ENCODE measurements around the gene NTSR1.

The NTSR1 gene

GRCh38 chr20:62706344-62706743, 2.3 kb upstream of the NTSR1 start:
- no peak overlapping the region for H3K27ac ChIP-seq
- DNase-seq (ENCODE audit: low read depth, low spot score) = no peak

- no peak for DNase-seq (ENCODE audit: low read depth, low spot score)
- H3K27ac ChIP-seq = no peak overlapping the region
Observed at GRCh38 chr20:62706857-62707256, 1.8 kb upstream of the NTSR1 start.

DNA sequence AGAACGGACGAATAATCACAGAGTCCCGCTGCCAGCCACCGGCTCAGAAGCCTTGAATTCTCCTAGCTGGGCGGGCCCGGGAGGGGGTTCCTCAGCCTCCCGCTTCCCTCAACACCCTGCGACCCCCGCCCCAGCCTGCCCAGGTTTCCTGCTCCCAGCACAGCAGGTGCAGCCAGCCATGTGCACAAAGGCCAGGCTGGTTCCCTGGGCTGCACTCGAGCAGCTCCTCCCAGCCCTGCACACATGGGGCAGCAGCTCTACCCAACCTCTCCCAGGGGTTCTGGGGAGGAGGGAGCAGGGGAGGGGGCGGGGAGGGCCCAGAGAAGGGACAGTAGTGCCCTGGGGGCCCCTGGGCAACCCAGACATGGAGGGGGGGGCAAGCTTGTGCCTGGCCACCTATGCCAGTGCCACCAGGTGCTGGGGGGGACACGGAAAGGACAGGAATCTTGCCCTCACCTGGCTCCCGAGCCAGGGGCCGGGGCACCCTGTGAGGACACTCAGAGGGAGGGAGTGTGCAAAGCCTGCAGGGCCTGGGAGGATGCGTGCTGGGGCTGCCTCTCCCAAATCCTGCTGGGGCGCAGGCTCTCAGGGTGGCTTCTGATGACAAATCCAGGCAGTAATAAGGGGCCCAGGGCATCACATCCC, 1.2 kb upstream of the NTSR1 start:
- DNase-seq (ENCODE audit: low read depth, low spot score) = no peak
- no peak overlapping the region for H3K27ac ChIP-seq

DNA sequence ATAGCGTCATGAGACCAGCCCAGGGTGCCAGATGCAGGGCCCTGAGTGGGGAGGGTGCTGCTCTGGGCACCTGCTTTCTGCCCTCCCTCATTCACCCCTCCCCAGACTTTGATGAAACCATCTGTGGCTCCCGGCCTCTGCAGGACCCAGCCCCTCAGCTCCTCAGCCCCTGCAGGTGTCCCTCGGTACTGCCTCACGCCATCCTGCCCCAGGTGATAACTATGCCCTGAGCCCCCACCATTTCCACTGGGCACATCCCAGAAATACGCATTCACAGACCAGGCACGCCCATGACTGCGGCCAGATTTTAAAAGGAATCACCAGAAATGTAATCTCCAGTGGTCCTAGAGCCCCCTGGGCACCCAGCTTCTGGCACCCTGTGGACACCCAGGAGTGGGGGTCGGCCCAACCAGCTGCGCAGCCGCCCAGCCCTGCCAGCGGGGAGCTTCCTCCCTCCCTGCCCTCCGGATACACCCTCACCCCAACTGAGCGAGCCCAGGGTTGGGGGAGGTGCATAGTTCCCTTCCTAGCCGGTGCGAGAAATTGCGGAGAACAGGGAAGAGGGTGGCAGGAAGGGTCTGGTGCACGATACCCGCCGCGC, 615 bp upstream of the NTSR1 start:
- DNase-seq (ENCODE audit: low read depth, low spot score) = no peak
- H3K27ac ChIP-seq = no peak overlapping the region

- DNase-seq (ENCODE audit: low read depth, low spot score) = no peak
- H3K27ac ChIP-seq = no peak overlapping the region
Observed at GRCh38 chr20:62709537-62709905, 885 bp downstream of the NTSR1 start.

- no peak for DNase-seq (ENCODE audit: low read depth, low spot score)
Observed at GRCh38 chr20:62710221-62710885, 1.7 kb downstream of the NTSR1 start.

GRCh38 chr20:62710886-62711702, 2.5 kb downstream of the NTSR1 start:
- no peak overlapping the region for H3K27ac ChIP-seq
- no peak for DNase-seq (ENCODE audit: low read depth, low spot score)

More at GRCh38 chr20:62710221-62710885, 1.7 kb downstream of the NTSR1 start:
- no peak overlapping the region for H3K27ac ChIP-seq

- no peak for DNase-seq (ENCODE audit: low read depth, low spot score)
- no peak overlapping the region for H3K27ac ChIP-seq
Observed at GRCh38 chr20:62711703-62712101, 3.1 kb downstream of the NTSR1 start.

DNA sequence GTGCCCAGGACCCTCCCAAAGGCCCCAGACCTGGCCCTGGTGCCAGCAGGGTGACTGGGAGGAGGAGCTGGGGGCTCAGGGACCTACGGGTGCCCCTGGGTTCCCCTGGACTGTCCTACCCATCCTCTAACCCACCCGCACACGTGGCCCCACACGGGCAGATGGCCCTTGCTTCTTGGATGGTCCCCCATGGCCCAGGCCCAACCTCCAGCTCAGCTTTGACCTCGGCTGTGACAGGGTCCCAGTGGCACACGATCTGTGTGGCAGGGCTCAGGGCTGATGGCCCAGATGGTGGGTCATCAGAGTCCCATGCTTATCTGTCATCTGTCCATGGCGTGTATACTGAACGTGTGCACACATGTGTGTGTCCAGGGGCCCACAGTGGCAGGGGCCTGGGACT, 4.0 kb downstream of the NTSR1 start:
- no peak for DNase-seq (ENCODE audit: low read depth, low spot score)
- H3K27ac ChIP-seq = no peak overlapping the region

- H3K27ac ChIP-seq = no peak overlapping the region
- DNase-seq (ENCODE audit: low read depth, low spot score) = no peak
Observed at GRCh38 chr20:62714006-62714405, 5.4 kb downstream of the NTSR1 start.

DNA sequence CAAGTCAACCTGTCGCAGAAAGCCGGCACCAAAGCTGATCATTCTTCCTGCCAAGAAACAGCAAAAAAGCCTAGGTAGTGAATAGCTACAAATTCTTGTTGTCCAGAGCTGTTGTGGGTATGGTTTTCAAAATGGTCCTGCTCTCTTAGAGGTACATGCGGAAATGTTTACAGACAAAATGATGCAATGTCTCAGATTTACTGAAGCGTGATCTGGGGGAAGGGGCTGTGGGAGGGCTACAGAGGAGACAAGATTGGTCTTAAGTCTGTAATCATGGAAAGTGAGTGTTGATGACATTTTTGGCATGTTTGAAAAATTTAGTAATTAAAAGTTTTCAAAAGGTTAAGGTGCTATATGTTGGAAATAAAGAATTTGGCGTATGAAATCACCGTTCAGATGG, 6.2 kb downstream of the NTSR1 start:
- no peak overlapping the region for H3K27ac ChIP-seq
- DNase-seq (ENCODE audit: low read depth, low spot score) = no peak

GRCh38 chr20:62715201-62715600, 6.6 kb downstream of the NTSR1 start:
- H3K27ac ChIP-seq = no peak overlapping the region
- DNase-seq (ENCODE audit: low read depth, low spot score) = no peak

DNA sequence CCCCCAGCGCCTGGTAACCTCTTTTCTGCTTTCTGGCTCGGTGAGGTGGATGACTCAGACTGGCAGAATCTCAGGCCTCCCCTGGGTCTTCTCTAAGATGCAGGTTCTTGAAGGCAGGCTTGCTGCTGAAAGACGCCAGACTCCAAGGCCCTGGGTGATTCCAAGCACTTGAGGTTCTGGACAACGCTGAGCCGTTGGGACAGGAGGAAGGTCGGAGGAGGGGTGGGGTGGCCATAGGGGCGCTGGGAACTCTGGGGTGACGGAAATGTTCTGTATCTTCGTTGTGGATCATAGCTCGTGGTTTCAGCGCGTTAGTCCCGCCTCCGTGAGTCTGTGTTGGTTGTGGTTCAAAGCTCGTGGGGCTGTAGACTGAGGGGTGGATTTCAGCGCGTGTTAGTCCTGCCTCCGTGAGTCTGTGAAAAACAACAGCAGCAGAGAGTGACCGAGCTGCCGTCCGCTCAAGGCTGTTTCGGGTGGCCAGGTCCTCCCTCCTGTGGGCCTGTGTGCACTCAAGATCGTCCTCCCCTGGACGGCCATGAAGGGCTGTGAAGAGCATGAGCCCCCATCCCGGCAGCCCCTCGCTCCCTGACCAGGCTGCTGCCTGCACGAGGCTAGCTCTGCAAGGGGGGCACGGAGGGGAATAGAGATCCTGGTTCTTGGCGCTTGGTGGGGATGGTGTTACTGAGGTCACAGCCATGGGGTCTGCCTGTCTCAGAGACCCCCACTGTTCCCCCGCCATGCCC, 7.7 kb downstream of the NTSR1 start:
- H3K27ac ChIP-seq = no peak overlapping the region
- no peak for DNase-seq (ENCODE audit: low read depth, low spot score)

DNA sequence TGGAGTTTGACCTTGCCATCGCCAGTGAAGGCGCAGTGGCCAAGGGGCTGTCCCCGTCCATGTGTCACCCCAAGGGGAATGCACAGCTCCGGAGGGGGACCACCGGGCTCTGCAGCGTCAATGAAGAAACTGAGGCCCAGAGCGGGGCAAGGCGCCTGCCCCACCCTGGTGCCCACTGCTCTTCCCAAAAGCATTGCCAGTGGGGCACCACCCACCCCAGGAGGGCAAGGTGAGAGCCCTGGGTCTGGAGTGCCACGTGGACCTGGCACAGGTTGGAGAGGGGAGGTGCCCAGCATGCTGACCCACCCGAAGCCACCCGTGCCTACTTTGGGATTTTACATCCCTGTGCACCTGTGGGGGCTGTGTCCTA, 8.3 kb downstream of the NTSR1 start:
- no peak overlapping the region for H3K27ac ChIP-seq
- no peak for DNase-seq (ENCODE audit: low read depth, low spot score)

GRCh38 chr20:62717933-62718332, 9.3 kb downstream of the NTSR1 start:
- H3K27ac ChIP-seq = no peak overlapping the region
- DNase-seq (ENCODE audit: low read depth, low spot score) = no peak

DNA sequence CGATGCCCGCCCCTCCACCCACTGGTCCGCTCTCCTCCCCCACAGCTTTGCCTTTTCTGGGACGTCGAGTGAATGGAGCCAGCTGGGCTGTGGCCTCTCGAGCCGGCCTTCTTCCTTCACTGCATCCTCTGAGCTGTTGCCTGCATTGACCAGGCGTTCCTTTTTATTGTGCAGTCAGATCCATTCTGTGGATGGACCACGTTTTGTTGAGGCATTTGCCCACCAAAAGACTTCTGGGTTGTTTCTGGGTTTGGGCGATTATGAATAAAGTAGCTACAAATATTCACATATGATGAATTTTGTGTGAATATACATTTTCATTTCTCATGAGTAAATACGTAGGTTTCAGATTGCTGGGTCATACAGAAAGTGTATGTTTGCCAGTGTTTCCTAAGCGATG, 9.9 kb downstream of the NTSR1 start:
- H3K27ac ChIP-seq = no peak overlapping the region
- DNase-seq (ENCODE audit: low read depth, low spot score) = no peak

- H3K27ac ChIP-seq = no peak overlapping the region
- no peak for DNase-seq (ENCODE audit: low read depth, low spot score)
Observed at GRCh38 chr20:62719250-62719935, 10.8 kb downstream of the NTSR1 start.

GRCh38 chr20:62721511-62722370, 13.1 kb downstream of the NTSR1 start:
- DNase-seq (ENCODE audit: low read depth, low spot score) = no peak
- no peak overlapping the region for H3K27ac ChIP-seq

DNA sequence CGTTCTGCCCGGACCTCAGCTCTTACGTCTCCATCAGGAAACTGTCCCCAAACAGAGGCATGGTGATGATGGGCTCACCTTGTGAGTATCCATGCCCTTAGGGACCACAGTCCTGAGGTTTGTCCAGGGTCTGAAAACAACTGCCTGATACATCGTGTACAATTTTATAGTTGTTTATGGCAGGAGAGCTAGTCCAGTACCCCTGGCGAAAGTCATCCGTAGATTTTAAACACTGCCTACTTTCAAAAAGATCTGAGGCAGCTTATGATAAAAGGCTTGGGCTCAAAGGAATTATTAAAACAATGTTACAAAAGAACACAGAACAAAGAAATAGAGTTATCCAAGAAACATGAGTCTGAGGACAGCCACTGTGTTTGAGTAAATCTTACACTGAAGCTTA, 14.0 kb downstream of the NTSR1 start:
- no peak overlapping the region for H3K27ac ChIP-seq
- DNase-seq (ENCODE audit: low read depth, low spot score) = no peak

Data from epithelial cell of prostate (primary cell).